Stimulated activated CD8-positive, alpha-beta memory T cell treated with anti-CD3 and anti-CD28 coated beads, Interleukin-4, amount 100 ng/mL, for 24 hours (primary cell): ENCODE data around the gene BIRC7.

Experiments used
- DNase-seq: peaks from one replicate; pipeline ENCODE4 v3.0.0-alpha.2; 2020; ENCODE audit warnings: low read depth

Gene BIRC7

DNA sequence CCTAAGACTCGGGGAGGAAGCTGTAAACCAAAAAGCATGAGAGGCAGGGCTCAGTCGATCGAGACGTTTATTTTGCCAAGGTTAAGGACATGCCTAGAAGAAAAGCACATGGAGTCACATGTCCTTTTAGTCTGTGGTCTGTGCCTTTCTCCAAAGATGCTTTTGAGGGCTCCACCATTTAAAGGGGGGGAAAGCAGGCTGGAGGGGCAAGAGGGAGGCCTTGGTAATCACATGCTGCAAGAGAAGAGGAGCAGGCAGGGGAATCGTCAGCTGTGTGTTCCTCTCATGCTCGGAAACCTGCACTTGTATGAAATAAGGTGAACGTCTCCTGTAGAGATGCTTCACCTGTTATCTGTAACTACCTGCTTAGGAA lies 10.6 kb upstream of the BIRC7 start:
- no peak for DNase-seq

DNA sequence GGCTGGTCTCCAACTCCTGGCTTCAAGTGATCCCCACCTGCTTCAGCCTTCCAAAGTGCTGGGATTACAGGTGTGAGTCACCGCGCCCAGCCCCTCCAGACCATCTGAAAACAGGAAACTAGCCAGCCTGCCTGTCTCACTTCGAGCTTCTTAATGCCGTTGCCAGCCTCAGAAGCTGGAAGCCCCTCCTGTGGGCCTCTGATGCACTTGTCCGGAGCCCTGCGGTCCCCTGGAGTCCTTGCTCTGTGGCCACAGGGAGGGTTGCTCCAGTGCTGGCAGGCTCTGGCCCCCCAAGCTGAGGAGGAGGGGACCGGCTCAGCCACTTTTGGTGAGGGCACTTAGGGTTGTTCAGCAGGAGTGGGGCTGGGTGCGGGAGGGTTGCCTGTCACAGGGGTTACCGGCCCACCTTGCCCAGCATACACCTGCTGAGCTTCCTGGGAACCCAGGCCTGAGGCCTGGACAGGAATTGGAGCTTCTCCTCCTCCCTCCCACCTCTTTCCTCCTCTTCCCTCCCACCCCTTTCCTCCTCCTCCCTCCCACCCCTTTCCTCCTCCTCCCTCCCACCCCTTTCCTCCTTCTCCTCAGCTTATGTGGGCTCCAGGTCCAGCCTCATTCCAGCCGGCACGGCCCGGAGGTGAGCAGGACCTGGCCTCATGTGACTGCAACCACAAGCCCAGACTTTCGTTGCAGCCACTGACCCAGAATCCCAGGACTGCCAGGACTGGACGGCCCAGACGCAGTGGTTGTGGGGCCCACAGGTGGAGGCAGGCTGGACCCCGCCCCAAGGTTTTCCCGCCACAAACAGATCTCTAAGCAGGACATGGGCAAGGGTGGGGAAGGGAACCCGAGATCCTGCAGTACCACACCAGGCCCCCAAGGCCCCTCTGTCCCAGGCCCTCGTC lies 9.4 kb upstream of the BIRC7 start:
- no peak for DNase-seq

DNA sequence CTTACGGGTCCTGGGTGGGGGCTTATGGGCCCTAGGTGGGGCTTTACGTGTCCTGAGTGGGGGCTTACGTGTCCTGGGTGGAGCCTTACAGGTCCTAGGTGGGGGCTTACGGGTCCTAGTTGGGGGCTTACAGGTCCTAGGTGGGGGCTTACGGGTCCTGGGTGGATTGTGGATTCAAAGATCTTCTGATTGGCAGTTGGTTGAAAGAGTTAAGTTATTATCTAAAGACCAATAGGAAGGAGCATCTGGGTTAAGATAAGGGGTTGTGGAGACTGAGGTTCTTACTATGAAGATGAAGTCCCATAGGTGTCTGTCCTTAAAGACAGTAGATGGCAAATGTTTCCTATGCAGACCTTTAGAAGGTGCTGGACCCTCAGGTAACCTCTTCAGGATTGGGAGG lies 8.4 kb upstream of the BIRC7 start:
- DNase-seq = no peak

DNA sequence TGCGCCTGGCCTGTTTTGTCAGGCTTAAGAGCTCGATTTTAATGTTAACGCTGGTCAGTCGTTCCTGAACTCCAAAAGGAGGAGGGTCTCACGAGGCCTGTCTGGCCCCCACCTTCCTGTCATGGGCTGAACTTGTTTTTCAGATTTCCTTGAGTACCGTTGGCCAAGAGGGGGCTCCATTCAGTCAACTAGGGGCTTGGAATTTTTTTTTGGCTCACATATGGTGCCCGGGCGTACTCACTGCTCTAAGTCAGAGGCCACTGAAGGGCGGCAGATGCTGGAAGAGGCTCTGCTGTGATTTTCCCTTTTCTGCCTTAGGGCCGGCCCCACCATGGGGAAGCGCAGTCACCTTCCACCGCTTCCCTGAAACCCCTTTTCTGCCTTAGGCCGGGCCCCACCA lies 6.9 kb upstream of the BIRC7 start:
- no peak for DNase-seq

DNA sequence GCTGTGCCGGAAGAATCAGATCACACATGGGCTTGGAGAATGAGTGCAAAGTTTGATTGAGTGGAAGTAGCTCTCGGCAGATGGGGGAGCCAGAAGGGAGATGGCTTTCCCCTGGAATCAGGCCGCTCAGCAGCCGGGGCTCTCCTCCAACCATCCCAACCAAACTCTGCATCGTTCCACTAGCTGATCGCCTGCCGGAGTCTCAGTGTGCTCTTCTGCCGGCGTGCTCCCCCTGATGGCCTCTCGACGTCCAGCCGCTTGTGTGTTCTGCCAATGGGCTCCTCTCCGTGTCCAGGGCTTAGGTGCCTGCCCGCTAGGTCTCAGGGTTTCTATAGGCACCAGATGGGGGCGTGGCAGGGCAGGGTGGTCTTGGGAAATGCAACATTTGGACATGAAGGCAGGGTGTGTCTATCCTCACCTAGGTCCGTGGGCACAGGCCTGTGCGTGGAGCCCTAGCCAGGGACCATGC lies 4.9 kb upstream of the BIRC7 start:
- no peak for DNase-seq

DNA sequence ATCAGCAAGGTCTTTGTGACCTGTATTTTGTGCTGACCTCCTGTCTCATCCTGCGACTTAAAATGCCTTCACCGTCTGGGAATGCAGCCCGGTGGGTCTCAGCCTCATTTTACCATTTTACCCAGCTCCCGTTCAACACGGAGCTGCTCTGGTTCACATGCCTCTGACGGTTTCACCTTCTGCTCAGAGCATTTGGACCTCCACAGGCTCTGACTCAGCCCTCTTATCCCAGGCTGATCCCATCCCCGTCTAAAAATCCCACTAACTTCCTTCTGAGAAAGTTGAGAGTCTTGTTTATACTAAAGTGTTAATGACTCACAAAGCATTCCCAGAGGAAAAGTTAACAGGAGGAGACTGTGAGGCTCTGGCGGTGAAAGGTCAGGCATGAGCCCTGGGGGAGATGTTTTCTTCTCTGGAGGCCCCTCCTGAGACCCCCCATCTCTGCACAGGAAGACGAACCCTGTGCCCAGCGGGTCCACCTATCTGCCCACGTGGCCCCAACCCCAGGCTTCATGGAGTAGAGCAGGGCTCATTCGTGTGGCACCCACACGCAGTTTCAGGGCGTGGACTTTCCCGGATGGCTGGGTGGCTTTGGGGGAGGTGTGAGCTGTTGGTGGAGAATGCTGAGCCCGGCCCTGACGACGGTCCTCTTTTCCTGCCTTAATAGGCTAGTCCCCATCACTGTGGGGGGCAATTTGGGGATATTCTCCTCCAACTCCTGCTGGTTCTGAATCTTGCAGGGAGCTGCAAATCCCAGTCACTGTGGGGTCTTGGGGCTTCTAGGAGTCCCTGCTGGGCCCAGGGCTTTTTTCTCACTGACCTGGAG lies 3.3 kb upstream of the BIRC7 start:
- DNase-seq = no peak

DNA sequence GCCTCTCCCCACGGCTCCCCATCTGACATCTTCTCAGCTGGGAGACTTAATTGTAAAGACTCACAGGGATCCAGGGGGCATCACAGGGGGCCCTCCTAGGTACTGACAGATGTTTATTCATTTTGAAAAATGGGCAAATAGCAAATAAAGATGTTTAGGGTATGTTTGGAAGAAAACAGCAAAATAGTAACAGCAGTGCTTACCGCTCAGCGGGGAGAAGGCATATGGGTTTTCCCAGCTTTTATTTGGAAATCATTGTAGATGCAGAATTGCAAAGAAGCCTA lies 2.7 kb upstream of the BIRC7 start:
- DNase-seq = no peak

DNA sequence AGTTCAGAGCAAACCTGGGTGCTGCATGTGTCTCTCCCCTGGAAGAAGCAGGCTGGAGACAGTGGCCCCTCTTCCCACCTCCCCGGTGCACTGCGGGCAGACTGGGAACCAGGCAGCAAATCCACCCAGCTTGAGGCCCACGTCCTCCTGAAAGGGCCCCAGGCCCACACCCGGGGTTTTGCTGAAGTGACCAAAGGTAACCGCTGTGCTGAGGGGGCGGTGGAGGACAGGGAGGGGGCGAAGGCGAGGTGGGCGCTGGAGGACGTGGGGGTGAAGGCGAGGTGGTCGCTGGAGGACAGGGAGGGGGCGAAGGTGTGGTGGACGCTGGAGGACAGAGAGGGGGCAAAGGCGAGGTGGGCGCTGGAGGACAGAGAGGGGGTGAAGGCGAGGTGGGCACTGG lies 1.8 kb upstream of the BIRC7 start:
- no peak for DNase-seq

DNA sequence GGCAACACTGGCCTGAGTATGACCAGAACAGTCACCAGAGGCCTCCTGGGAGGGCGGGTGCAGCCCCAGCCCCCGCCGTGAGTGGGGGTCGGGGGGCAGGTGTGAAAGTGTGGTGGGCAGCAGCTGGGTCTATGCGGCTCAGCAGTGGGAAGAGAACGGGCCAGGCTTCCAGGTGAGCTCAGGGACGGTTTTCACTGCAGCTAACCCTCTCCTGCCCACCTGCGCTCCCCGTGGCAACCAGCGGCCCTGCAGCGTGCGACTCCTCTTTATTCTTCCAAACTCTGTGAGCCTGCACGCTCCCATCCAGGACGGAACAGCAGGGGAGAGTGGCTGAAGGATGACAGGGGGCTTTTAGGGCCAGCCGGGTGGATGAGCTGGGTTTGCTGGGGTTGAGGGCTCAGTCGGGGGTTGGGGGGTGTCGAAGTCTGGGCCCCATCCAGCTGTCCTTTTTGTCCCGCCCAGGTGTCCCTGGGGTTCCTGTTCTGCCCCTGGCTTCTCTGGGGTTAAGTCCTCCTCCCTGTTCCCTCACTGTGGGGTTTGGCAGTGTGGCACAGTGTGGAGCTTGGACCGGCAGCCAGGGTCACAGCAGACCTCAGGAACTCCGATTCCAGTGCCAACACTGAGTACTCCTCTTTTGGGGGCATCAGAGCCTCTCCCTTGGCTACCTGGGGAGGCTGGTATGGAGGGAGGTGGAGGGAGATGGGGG lies 859 bp upstream of the BIRC7 start:
- DNase-seq = no peak

DNA sequence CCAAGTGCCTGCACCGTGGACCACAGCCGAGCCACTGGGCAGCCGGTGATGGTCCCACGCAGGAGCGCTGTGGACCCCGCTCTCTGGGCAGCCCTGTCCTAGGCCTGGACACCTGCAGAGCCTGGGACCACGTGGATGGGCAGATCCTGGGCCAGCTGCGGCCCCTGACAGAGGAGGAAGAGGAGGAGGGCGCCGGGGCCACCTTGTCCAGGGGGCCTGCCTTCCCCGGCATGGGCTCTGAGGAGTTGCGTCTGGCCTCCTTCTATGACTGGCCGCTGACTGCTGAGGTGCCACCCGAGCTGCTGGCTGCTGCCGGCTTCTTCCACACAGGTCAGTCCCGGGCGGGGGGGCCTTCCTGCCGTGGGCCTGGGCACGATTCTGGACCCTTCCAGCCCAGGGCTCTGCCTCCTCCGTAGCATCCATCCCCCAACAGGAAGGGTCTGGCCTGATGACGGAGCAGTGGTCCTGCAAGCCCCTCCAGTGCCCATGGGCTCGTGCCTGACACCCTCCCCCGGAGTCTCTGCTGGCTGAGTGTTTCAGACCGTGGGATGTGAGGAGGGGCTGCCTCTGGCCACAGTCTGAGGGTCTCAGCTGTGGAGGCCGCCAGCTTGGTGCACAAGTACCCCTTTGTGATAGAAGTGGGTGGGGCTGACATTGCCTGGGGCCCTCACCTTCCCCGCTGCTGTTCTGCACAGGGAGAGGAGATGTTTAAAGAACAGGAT lies 572 bp downstream of the BIRC7 start:
- DNase-seq = no peak

DNA sequence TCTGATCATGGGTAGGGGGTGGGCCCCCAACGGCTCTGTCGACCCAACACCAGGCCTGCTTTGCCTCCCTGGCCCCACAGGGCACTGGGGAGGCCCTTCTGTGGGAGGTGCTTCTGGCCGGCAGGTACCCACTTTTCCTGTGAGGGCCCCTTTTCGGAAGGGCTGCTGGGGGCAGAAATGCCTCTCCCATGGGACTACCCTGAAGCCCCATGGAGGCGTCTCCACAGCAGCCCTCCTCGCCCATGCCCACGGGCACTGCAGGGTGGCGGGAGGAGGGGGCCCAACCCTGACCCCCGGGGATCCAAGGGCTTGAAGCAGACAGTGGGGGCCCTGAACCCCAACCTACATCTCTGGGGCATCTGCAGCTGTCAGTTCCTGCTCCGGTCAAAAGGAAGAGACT lies 2.3 kb downstream of the BIRC7 start:
- no peak for DNase-seq

DNA sequence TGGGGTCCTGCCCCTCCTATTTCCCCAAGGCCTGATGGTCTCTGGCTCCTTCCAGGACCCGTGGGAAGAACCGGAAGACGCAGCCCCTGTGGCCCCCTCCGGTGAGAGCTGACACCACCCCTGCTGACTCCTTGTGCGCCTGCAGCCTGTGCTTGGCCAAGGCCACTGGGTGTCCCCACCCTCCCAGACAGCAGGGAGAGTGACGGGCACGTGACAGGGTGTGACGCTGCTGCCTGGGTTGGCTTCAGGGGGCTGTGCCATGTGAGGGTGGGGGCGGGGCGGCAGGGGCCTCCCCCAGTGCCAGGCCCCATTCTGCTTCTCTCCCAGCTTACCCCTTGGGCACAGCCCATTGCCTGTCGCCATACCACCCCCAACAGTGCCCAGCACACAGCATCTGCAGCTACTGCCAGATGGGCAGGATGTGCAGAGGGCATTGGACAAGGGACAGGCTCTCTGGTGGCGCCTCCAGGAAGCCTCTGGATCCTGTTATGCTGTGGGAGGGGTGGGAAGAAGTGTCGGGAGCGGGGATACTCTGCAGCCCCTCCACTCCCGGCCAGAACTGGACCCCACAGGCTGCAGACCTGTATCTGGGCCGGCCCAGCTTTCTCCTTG lies 2.9 kb downstream of the BIRC7 start:
- no peak for DNase-seq

DNA sequence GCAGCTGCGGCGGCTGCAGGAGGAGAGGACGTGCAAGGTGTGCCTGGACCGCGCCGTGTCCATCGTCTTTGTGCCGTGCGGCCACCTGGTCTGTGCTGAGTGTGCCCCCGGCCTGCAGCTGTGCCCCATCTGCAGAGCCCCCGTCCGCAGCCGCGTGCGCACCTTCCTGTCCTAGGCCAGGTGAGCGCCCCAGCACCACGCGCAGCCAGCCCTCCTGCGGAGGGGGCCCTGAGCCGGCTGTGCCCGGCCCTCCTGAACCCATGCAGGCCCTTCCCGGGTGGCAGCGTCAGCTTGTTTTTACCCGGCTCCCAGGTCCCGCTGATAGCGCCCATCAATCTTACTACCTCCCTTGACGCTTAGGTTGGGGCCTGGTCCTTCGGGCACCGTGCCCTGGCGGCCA lies 3.7 kb downstream of the BIRC7 start:
- DNase-seq = no peak

DNA sequence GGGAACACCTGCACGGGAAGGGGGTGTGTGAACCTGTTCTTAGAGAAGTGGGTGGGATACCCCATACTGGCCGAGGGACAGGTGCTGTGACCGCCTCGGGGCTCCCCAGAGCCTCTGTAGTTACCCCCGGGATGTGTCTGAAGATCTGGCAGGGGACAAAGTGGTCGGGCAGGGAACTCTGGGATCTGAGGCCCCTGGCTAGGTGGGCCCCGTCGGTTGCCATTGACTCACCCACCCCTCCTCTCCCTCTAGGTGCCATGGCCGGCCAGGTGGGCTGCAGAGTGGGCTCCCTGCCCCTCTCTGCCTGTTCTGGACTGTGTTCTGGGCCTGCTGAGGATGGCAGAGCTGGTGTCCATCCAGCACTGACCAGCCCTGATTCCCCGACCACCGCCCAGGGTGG lies 4.3 kb downstream of the BIRC7 start:
- no peak for DNase-seq

DNA sequence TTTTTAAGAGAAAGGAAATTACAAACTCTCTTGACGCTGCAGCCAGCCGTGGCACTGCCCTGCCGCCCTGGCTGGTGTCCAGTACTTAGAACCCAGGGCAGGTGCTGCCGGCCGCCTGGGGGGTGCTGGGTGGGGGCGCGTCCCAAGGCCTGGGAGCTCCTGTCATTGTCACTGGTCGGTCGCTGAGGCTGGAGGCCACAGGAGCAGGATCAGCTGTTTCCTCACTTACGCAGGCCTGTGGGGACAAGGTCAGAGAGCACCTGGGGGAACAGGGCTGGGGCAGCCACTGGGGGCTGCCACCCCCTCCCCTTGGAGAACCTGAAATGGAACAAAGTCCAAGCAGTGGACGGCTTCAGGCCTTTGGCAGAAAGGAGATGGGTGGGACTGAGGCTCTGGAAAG lies 5.6 kb downstream of the BIRC7 start:
- no peak for DNase-seq

DNA sequence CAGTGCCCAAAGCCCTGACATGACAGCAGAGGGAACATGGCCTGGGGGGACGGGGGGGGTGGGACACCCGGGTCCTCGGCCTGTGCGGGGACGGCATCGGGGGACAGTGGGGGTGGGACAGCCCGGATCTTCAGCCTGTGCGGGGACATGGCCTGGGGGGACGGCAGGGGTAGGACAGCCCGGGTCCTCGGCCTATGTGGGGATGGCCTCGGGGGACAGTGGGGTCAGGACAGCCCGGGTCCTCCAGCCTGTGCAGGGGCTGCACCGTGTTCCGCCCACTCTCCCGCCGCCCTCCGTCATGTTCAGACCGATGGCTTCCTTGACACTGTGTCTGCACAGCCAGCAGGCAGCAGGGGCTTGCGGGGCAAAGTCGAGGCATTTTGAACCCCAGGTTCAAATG lies 7.0 kb downstream of the BIRC7 start:
- no peak for DNase-seq

DNA sequence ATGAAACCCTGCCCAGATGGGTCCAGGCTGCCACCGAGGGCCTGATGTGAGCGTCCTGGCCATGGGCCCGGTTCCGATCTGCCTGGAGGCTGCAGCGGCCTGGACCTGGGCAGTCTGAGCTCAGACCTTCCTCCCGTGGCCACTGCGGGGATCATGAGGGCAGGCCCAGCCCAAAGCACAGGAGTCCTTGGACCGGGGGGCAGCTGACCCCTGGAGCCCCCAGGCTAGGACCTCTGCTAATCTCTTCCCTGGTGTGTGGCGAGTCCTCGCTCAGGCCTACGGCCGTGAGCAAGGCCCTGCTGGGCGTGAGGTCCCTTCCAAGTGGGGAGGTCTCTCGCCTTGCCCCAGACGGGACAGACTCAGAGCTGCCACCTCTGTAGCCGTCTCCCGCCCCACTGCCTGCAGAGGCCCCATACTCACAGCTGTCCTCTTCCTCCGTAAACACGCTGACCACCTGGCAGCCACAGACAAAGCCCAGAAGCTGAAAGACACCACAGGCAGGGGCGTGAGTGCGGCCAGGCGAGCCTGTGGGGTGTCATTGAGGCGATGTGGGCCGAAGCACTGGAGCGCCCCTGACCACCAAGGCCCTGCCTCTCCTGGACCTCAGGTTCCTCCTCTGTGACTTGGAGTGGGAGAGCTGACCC lies 8.0 kb downstream of the BIRC7 start:
- DNase-seq = no peak

DNA sequence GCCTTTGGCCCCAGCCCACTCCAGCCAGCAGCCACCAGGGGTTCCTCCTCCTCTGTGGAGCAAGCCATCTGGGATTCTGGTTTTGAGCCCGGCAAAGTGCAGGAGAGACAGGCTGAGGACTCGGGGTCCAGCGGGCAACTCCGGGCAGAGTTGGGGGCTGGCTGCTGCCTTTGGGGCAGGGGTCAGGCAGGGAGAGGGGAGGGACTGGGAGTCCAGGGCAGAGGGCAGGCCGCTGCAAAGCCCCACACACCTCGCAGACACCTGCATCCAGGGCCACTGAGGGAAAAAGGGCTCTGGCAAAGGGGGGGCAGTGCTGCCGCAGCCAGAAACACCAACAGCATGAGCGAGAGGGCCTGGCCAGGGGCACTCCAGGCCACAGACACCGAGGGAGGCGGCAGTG lies 8.8 kb downstream of the BIRC7 start:
- no peak for DNase-seq

DNA sequence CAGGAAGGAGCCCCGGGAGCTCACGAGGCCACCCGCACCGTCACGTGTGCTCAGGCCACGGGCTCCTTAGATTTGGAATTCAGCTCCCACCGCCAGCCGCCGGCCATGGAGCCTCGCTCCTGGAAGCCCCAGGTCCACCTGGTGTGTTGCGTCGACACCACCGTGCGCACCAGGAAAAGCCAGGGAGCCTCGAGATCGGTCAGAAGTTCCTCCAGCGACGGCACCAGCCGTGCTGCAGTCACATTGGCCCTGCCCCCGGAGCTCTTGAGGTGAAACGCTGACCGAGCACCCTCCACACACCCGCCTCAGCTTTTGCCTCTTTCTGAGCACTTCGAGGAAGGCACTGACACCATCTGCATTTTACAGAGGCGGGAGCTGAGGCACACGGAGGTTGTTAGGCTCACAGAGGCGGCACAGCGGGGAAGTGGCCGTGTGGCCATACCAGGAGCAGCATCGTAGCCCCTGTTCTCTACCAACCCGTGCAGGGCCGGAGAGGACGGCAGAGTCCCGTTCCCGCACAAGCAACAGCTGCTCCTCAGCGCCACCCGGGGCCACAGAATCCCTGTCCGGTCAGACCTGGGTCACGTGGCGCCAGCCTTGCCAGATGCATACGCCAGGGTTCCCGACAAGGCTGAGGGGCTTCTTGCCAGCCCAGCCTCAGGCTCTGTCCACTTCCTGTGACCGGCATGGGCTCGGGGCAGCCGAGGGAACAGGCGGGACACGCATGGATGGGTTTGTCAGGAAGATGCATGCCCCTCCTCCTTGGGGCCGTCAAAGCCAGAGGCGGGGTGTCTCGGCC lies 11.0 kb downstream of the BIRC7 start:
- no peak for DNase-seq

DNA sequence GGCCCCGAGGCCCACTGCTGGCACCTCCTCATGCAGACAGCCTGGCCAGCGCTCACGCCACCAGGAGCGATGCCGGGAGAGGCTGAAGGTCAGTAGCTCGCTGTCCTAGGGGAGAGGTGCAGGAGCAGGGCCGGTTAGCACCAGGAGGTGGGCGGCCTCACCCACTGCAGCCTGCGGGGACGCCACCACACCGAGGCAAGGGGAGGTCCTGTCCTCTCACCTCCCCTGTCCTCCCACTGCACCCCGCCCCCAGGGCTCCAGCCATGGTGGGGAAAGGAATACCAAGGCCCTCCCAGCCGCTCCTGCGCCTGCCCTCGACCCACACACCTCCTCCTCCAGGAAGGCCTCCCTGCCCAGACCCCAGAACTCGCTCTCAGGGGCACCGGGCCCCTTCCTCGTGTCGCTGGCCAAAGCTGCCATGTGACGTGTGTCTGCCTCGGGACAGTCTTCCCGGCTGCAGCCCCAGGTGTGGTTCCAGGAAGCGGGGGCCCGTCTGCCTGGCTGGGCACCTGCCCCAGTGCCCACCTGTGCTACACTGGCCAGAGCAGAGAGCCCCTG lies 12.0 kb downstream of the BIRC7 start:
- DNase-seq = no peak
